HG03460 (cell line): ENCODE data around the gene CRELD2.

Experiments used
- ATAC-seq: cut with Tn5 transposase; IDR thresholded peaks from one replicate; pipeline ENCODE4 v1.9.1; 2021; ENCODE audit not compliant: unreplicated experiment

The CRELD2 gene

DNA sequence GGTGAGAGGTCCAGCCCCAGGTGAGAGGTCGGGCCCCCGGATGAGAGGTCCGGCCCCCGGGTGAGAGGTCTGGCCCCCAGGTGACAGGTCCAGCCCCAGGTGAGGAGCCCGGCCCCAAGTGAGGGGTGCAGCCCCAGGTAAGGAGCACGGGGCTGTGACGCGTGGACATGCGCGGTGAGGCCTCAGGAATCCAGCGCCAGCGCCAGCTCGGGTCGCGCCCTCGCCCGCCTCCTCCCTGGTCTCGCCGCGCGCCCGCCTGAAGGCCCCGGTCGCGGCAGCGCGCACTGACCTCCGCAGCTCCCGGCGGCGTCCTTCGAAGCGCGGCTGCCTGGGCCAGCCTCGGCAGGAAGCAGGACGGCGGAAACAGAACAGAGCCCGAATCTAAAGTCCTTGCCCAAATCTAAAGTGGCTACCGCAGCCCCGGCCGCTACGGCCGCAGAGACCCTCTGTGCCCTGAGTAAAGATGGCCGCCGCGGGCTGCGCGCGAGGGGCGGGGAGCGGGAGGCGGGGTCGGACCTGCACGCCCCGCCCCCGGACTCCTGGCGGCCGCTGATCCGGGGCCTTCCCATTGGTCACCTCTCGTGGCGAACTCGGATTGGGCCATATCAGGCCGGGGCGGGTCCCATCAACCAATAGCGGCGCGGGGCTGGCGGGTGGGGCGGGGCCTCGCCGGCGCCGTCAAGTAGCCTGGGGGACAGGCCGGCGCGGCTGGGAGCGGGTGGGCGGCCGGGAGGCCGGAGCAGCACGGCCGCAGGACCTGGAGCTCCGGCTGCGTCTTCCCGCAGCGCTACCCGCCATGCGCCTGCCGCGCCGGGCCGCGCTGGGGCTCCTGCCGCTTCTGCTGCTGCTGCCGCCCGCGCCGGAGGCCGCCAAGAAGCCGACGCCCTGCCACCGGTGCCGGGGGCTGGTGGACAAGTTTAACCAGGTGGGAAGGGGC lies at the start of gene CRELD2, which contains the start of gene ALG12:
CRELD2 (plus strand) TSS at position 661 of the 937 bp plus-strand sequence; CDS start at position 797, 136 bp downstream.
ALG12 (minus strand) TSS at position 465 of the 937 bp plus-strand sequence. CDS start 4,673 bp downstream, outside the sequence.
- peak; percentile 82 for ATAC-seq

DNA sequence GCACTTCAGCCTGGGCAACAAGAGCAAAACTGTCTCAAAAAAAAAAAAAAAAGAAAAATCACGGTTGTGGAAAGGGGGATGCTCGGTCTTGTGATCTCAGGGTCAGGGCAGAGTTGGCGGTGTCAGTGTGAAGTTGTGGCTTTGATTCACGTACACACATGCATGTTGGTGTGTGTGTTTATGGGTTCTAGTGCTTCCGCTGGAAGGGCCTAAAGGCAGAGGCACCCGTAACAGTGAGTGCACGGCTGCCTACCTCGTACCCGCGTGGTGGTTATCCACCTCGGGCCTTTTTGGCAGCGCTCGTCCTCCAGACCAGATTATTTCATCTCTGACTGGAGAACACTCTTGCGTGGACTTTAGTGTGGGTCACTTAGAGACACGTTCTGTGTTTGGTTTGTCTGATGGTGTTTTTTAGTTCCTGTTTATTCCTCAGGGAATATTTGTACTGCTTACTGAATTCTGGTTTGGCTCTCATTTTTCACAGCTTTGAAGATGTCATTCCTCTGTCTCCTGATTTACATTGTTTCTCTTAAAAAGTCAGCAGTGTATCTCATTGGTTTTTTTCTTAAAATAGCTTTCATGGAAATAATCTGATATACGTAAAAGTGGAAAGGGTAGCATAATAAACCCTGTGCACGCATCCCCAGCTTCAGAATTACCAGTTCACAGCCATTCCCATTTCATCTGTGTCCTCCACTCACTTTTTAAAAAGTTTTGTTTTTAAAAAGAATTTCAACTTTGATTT lies 49.2 kb upstream of the CRELD2 start:
- ATAC-seq = no peak

- no peak for ATAC-seq
These were observed 48.4 kb upstream of the CRELD2 start for GRCh38 chr22:49869845-49870712.

DNA sequence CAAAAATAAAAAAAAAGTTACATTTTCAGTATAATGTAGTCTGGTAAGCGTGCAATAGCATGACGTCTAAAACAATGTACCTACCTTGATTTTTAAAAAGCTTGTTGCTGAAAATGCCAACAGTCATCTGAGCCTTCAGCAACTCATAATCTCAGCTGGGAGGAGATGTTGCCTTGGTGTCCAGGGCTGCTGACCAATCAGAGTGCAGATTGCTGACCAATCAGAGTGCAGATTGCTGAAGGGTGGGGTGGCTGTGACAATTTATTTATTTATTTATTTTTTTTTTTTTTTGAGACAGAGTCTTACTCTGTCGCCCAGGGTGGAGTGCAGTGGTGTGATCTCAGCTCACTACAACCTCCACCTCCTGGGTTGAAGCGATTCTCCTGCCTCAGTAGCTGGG lies 47.0 kb upstream of the CRELD2 start:
- no peak for ATAC-seq

- no peak for ATAC-seq
These were observed 46.1 kb upstream of the CRELD2 start for GRCh38 chr22:49872347-49872746.

- no peak for ATAC-seq
These were observed 45.0 kb upstream of the CRELD2 start for GRCh38 chr22:49873228-49873940.

DNA sequence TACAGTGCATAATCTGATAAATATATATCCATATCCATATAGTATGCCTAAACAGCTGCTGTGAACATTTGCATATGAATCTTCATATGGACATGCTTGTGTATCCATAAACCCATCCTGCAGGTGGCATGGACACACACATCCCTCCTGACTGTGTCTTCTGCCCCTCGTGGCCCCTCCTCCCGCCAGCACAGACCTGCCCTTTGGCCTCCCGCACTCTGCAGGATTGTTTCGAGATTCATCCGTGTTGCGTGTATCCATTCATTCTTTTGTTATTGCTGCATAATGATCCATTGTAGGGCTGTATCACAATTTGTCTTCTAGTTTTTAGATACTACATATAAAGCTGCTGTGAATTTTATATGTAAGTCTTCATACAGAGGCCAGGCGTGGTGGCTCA lies 40.8 kb upstream of the CRELD2 start:
- no peak for ATAC-seq

- no peak for ATAC-seq
These were observed 40.2 kb upstream of the CRELD2 start for GRCh38 chr22:49878206-49878605.

DNA sequence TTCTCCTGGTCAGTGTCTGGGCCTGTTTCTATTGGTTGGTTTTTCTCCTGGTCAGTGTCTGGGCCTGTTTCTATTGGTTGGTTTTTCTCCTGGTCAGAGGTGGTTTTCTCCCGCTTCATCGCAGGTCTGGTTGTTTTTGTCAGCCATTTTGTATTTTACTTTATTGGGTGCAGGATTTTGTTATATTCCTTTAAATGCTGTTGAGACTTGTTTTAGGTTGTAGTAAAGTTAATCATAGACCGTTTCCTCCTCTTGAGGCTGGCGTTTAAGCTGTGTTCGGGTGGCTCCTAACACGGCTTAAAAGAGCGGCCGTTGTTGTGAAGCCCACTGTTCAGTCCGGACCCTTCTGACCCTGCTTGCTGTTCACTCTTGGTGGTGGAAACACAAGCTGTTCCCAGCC lies 38.6 kb upstream of the CRELD2 start:
- ATAC-seq = no peak

DNA sequence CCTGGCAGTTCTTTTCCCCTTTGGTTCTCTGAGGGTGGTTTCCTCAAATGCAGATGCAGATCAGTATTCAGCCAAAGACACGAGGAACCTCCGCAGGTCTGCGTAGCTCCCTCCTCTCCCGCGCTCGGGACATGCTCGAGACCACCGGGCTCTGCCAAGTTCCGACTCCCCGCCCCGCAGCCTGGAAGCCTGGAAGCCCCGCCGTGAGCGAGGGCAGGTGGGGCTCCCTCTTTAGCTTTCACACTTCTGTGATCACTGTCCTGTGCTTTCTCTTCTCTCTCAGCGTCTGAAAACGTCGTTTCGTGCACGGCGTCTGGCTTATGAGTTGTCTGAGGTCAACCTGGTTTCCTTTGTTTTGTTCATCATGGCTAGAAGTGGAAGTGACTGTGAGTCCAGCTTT lies 38.2 kb upstream of the CRELD2 start:
- ATAC-seq = no peak

GRCh38 chr22:49881856-49882255 lies 36.6 kb upstream of the CRELD2 start:
- ATAC-seq = no peak

DNA sequence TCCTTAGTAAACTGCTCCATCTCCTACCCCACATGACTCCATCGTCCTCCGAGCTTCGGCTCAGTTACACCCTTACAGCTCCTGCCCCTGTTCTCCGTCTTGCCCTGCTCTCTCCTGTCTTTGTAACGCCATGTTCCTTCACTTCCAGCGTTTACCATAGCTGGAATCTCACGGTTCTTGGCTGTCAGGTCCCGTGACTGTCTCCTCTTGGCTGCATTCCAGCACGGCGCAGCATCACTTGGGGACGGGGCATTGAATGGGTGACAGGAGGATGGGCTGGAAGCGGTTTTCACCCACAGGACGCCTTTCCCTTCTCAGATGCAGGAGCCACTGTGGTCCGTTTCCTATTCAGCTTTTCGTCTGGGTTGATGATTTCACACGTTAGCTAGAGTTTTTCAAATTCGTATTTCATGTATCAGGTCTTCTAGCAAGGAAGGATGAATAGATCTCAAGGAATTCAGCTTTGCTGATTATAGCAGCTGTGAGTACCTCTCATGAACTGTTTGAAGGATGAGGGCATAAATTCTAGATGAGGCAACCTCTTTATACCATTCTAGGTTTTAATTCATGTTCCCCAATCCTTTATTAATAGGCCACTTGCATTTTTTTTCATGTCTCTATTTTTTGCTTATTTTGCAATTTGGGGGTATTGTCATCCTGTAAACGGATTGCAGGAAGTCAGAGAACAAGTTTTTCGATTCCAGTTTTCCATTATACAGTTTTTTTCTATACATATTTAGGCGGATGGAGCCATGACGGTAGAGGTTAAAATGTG lies 35.7 kb upstream of the CRELD2 start:
- no peak for ATAC-seq

DNA sequence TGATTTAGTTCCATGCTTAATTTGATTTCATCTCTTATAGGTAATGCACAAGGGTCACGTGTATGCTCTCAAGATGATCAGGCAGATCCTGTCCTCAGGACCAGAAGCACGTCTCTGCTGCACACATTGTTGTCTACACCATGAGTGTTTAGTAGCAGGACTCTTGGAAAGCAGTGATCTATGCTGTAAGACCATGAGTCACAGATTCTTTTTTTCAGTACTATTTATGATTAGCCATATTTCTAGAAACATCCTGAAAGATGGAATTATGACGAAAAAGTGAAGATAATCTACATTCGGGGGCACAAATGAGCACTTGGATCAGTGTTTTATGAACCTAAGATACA lies 35.2 kb upstream of the CRELD2 start:
- no peak for ATAC-seq

- ATAC-seq = no peak
These were observed 34.4 kb upstream of the CRELD2 start for GRCh38 chr22:49884075-49884474.

DNA sequence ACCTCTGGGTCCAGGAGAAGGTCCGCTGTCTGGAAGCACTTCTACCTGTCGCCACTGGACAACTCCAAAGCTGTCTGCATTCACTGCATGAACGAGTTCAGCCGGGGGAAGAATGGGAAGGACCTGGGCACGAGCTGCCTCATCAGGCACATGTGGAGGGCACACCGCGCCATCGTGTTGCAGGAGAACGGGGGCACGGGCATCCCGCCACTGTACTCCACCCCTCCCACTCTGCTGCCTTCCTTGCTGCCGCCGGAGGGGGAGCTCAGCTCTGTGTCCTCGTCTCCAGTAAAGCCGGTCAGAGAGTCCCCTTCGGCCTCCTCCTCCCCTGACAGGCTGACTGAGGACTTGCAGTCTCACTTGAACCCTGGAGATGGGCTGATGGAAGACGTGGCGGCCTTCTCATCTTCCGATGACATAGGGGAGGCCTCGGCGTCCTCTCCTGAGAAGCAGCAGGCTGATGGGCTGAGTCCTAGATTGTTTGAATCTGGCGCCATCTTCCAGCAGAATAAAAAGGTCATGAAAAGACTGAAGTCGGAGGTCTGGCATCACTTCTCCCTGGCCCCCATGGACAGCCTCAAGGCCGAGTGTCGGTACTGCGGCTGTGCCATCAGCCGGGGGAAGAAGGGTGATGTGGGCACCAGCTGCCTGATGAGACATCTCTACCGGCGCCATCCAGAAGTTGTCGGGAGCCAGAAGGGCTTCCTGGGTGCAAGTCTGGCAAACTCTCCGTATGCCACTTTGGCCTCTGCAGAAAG lies 33.8 kb upstream of the CRELD2 start:
- no peak for ATAC-seq

GRCh38 chr22:49885281-49885680 lies 33.2 kb upstream of the CRELD2 start:
- ATAC-seq = no peak

- ATAC-seq = no peak
These were observed 32.6 kb upstream of the CRELD2 start for GRCh38 chr22:49885881-49886280.

DNA sequence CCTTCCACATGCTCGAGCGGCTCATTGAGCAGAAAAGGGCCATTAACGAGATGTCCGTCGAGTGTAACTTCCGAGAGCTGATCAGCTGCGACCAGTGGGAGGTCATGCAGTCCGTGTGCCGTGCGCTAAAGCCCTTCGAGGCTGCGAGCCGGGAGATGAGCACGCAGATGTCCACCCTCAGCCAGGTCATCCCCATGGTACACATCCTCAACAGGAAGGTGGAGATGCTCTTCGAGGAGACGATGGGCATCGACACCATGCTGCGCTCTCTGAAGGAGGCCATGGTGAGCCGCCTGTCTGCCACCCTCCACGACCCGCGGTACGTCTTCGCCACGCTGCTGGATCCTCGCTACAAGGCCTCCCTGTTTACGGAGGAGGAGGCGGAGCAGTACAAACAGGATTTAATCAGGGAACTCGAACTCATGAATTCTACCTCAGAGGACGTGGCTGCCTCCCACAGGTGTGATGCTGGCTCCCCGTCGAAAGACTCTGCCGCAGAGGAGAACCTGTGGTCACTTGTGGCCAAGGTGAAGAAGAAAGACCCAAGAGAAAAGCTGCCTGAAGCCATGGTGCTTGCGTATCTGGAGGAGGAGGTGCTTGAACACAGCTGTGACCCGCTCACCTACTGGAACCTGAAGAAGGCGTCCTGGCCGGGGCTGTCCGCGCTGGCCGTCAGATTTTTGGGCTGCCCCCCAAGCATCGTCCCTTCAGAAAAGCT lies 31.9 kb upstream of the CRELD2 start:
- ATAC-seq = no peak
